GM12875 (cell line): ENCODE results near the gene OR1I1.

ENCODE experiments used
- H3K4me3 ChIP-seq: one replicate; pipeline ENCODE4 v1.5.1; 2011; ENCODE audit warnings: low read depth, low read length, control low read depth
- CTCF ChIP-seq: IDR thresholded peaks from 2 replicates; pipeline ENCODE4 v1.5.1; 2011; ENCODE audit warnings: low read depth, mild to moderate bottlenecking, control low read depth, inconsistent platforms, low read length, moderate library complexity, borderline replicate concordance; ENCODE audit not compliant: insufficient read depth

The OR1I1 gene

DNA sequence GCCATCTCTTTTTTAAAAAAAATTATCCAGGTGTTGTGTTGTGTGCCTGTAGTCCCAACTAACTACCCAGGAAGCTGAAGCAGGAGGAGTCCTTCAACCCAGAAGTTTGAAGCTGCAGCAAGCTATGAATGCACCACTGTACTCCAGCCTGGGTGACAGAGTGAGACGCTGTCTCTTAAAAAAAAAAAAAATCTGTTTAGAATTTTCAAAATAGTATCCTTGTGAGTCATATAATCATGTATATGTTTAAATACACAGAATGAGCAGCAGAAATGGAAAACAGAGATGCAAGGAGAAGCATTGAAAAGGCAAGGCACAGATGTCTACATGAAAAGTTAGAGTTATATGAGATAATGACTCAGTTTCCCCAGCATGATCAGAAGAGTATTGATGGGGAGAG is 56.4 kb downstream of the OR1I1 start:
- no peak overlapping the region for H3K4me3 ChIP-seq
- TF ChIP-seq CTCF = no peak

GRCh38 chr19:15141143-15141542 is 59.1 kb downstream of the OR1I1 start:
- no peak for TF ChIP-seq CTCF
- no peak overlapping the region for H3K4me3 ChIP-seq

- TF ChIP-seq CTCF = no peak
- no peak overlapping the region for H3K4me3 ChIP-seq
Observed at GRCh38 chr19:15142313-15142712, 60.3 kb downstream of the OR1I1 start.
